HG02970 (cell line): ENCODE data around the gene ALAS2.
"Not testable (repeated sequence)": the region's sequence is repeated elsewhere in the genome, so short reads cannot be mapped to it uniquely, and the experiment has no call there.

ENCODE experiments used
- ATAC-seq: cut with Tn5 transposase; IDR thresholded peaks from one replicate; pipeline ENCODE4 v1.9.1; 2021; ENCODE audit warnings: mild to moderate bottlenecking, moderate library complexity, moderate number of reproducible peaks; ENCODE audit not compliant: unreplicated experiment, low FRiP score

The ALAS2 gene

GRCh38 chrX:55030271-55031205 lies at the start of gene ALAS2:
Gene ALAS2, minus strand, starts transcription at chrX:55030977. Its CDS starts 4,977 bp downstream, at chrX:55026000.
- ATAC-seq: no peak

GRCh38 chrX:55074851-55075467 lies 44.2 kb upstream of the ALAS2 start, which contains the start of gene PAGE2B:
Gene PAGE2B, plus strand, starts transcription at chrX:55075030. Its CDS starts 1,012 bp downstream, at chrX:55076042.
- ATAC-seq: no peak

- no peak for ATAC-seq
Observed at GRCh38 chrX:55072286-55072685, 41.5 kb upstream of the ALAS2 start.

GRCh38 chrX:55067180-55067579 lies 36.4 kb upstream of the ALAS2 start:
- not testable (repeated sequence) for ATAC-seq

GRCh38 chrX:55057675-55058249 lies 27.0 kb upstream of the ALAS2 start:
- ATAC-seq: no peak

- ATAC-seq: no peak
Observed at GRCh38 chrX:55056820-55057674, 26.3 kb upstream of the ALAS2 start.

- ATAC-seq: not testable (repeated sequence)
Observed at GRCh38 chrX:55050599-55050998, 19.8 kb upstream of the ALAS2 start.

GRCh38 chrX:55041514-55041913 lies 10.7 kb upstream of the ALAS2 start:
- no peak for ATAC-seq

GRCh38 chrX:55039471-55039870 lies 8.7 kb upstream of the ALAS2 start:
- no peak for ATAC-seq

GRCh38 chrX:55033429-55033828 lies 2.7 kb upstream of the ALAS2 start:
- no peak for ATAC-seq

- ATAC-seq: no peak
Observed at GRCh38 chrX:55029291-55029690, 1.5 kb downstream of the ALAS2 start.

- ATAC-seq: no peak
Observed at GRCh38 chrX:55028611-55029010, 2.2 kb downstream of the ALAS2 start.

- no peak for ATAC-seq
Observed at GRCh38 chrX:55028040-55028439, 2.7 kb downstream of the ALAS2 start.

- ATAC-seq: no peak
Observed at GRCh38 chrX:55026840-55027239, 3.9 kb downstream of the ALAS2 start.

- no peak for ATAC-seq
Observed at GRCh38 chrX:55026143-55026542, 4.6 kb downstream of the ALAS2 start.

GRCh38 chrX:55014897-55015299 lies 15.9 kb downstream of the ALAS2 start:
- no peak for ATAC-seq

GRCh38 chrX:55011294-55011693 lies 19.5 kb downstream of the ALAS2 start:
- ATAC-seq: no peak

- no peak for ATAC-seq
Observed at GRCh38 chrX:55008571-55009358, 22.0 kb downstream of the ALAS2 start.

GRCh38 chrX:55007656-55008055 lies 23.1 kb downstream of the ALAS2 start:
- no peak for ATAC-seq
